K562 (cell line): ENCODE data around the gene NEK4. TPM values are rescaled to one million over a fixed set of nuclear protein-coding genes. Genes with fewer than 3 reads are reported as not detected.

Experiments
- ARNT ChIP-seq, 2 experiments: fragments of 450-650 bp; IDR thresholded peaks; 2 replicates each; pipeline ENCODE4 v1.6.1; 2016; ENCODE audit warnings: mild to moderate bottlenecking in 1 of 2
- JUN ChIP-seq, 2 experiments: sonication (generic) in 1 of 2; formaldehyde crosslinking in 1 of 2; IDR thresholded peaks; 2 replicates each; pipeline versions ENCODE4 v1.6.1 to v1.8.0; 2012 to 2022; ENCODE audit warnings: borderline replicate concordance in 2 of 2, mild to moderate bottlenecking in 2 of 2, improper control_type of control experiment in 1 of 2, low read depth in 1 of 2, low read length in 1 of 2, missing genetic modification reagents in 1 of 2
- MTA3 ChIP-seq: fragments of 450-650 bp; formaldehyde crosslinking; IDR thresholded peaks from 2 replicates; pipeline ENCODE4 v1.6.1; 2017; ENCODE audit warnings: mild to moderate bottlenecking, borderline replicate concordance
- NR4A1 ChIP-seq, 2 experiments: fragments of 250-450 bp in 1 of 2; fragments of 450-650 bp in 1 of 2; sonication (Bioruptor Pico) in 1 of 2; IDR thresholded peaks; 2 replicates each; pipeline versions ENCODE4 v1.4.0 to v1.6.1; 2016 to 2020; ENCODE audit warnings: mild to moderate bottlenecking in 2 of 2, missing compliant biosample characterization in 1 of 2, missing genetic modification characterization in 1 of 2, moderate library complexity in 1 of 2
- PHB2 ChIP-seq: fragments of 450-650 bp; IDR thresholded peaks from 2 replicates; pipeline ENCODE4 v1.6.1; 2017; ENCODE audit warnings: low read depth
- polyA plus RNA-seq, 8 experiments: library from polyadenylated mRNA; depleted of rRNA in 4 of 8; stranded (reverse) in 5 of 8; unstranded in 3 of 8; fragments of >200 nt; fragmentation: Nextera tagmentation in 2 of 8; fragmentation: Illumina TruSeq in 1 of 8; extraction: Ambion mirVana in 2 of 8; extraction: Trizol in 1 of 8; gene quantifications; 2 replicates each; pipeline versions ENCODE4 v1.2.1 to v1.2.3, GENCODE V29; 2011 to 2014; ENCODE audit warnings: inconsistent platforms in 1 of 8, missing spikeins in 1 of 8
- total RNA-seq, 7 experiments: library from RNA; depleted of rRNA in 6 of 7; stranded (reverse); fragments of >200 nt in 6 of 7; fragmentation: Illumina TruSeq in 2 of 7; extraction: Trizol in 2 of 7; gene quantifications; 2 replicates each; pipeline versions ENCODE4 v1.2.1 to v1.2.3, GENCODE V29; 2011 to 2021; ENCODE audit warnings: low replicate concordance in 1 of 7
- TF ChIP-seq, protein P1 (sequence below), 2 experiments: fragments of 450-650 bp; IDR thresholded peaks; 2 replicates each; pipeline ENCODE4 v1.6.1; 2018; ENCODE audit warnings: mild to moderate bottlenecking in 2 of 2, low read depth in 1 of 2; ENCODE audit not compliant: partially characterized antibody in 2 of 2

Gene NEK4
- total and polyA plus RNA-seq, 9 of the 15 experiments (the other 6 are each of a cell fraction or from before 2014, with no cell fraction given): 5.8 to 23.1 (median 16.6) TPM

- no peak for TF ChIP-seq NR4A1 (CRISPR knock-in tag; IDR thresholded peaks at IDR 0.05)
- TF ChIP-seq NR4A1 (tag; IDR thresholded peaks at IDR 0.05): no peak
- TF ChIP-seq MTA3: peak; percentile 64; the same call in 1 of the 2 replicates
- TF ChIP-seq, protein P1, sequence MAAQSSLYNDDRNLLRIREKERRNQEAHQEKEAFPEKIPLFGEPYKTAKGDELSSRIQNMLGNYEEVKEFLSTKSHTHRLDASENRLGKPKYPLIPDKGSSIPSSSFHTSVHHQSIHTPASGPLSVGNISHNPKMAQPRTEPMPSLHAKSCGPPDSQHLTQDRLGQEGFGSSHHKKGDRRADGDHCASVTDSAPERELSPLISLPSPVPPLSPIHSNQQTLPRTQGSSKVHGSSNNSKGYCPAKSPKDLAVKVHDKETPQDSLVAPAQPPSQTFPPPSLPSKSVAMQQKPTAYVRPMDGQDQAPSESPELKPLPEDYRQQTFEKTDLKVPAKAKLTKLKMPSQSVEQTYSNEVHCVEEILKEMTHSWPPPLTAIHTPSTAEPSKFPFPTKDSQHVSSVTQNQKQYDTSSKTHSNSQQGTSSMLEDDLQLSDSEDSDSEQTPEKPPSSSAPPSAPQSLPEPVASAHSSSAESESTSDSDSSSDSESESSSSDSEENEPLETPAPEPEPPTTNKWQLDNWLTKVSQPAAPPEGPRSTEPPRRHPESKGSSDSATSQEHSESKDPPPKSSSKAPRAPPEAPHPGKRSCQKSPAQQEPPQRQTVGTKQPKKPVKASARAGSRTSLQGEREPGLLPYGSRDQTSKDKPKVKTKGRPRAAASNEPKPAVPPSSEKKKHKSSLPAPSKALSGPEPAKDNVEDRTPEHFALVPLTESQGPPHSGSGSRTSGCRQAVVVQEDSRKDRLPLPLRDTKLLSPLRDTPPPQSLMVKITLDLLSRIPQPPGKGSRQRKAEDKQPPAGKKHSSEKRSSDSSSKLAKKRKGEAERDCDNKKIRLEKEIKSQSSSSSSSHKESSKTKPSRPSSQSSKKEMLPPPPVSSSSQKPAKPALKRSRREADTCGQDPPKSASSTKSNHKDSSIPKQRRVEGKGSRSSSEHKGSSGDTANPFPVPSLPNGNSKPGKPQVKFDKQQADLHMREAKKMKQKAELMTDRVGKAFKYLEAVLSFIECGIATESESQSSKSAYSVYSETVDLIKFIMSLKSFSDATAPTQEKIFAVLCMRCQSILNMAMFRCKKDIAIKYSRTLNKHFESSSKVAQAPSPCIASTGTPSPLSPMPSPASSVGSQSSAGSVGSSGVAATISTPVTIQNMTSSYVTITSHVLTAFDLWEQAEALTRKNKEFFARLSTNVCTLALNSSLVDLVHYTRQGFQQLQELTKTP (IDR thresholded peaks at IDR 0.05; ENCODE audit: low read depth in 1 of 2, partially characterized antibody in 2 of 2): peak in 1 of 2 experiments; percentile 46
- TF ChIP-seq JUN (IDR thresholded peaks at IDR 0.05; ENCODE audit: borderline replicate concordance, low read depth, low read length): 0 out of 2 replicates have a peak, but pooled peaks have one; percentile 7
- TF ChIP-seq JUN (CRISPR knock-in tag; IDR thresholded peaks at IDR 0.05; ENCODE audit: borderline replicate concordance): no peak
- TF ChIP-seq ARNT (IDR thresholded peaks at IDR 0.05): peak in 1 of 2 experiments; percentile 38; a peak in 1 of 4 replicates
- TF ChIP-seq PHB2: no peak
- TF ChIP-seq, all 486 proteins: peak for 92
These were observed at the start of gene NEK4 (continued) for GRCh38 chr3:52770496-52771333.
